PC-9 (cell line): ENCODE measurements around the gene NCLN.

ENCODE experiments used
- EZH2 ChIP-seq: fragments of 200-600 bp; sonication (generic); IDR thresholded peaks from 2 replicates; pipeline ENCODE4 v1.8.0; 2017; ENCODE audit warnings: antibody characterized with exemption, low read depth
- TF ChIP-seq, protein P1 (sequence below): fragments of 200-600 bp; sonication (generic); conservative IDR thresholded peaks from 2 replicates; pipeline ENCODE4 v1.6.1; 2017; ENCODE audit warnings: mixed run types, antibody characterized with exemption, mild to moderate bottlenecking, moderate library complexity

DNA sequence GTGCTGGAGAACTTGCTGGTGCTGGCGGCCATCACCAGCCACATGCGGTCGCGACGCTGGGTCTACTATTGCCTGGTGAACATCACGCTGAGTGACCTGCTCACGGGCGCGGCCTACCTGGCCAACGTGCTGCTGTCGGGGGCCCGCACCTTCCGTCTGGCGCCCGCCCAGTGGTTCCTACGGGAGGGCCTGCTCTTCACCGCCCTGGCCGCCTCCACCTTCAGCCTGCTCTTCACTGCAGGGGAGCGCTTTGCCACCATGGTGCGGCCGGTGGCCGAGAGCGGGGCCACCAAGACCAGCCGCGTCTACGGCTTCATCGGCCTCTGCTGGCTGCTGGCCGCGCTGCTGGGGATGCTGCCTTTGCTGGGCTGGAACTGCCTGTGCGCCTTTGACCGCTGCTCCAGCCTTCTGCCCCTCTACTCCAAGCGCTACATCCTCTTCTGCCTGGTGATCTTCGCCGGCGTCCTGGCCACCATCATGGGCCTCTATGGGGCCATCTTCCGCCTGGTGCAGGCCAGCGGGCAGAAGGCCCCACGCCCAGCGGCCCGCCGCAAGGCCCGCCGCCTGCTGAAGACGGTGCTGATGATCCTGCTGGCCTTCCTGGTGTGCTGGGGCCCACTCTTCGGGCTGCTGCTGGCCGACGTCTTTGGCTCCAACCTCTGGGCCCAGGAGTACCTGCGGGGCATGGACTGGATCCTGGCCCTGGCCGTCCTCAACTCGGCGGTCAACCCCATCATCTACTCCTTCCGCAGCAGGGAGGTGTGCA lies 6.6 kb upstream of the NCLN start:
- TF ChIP-seq, protein P1, sequence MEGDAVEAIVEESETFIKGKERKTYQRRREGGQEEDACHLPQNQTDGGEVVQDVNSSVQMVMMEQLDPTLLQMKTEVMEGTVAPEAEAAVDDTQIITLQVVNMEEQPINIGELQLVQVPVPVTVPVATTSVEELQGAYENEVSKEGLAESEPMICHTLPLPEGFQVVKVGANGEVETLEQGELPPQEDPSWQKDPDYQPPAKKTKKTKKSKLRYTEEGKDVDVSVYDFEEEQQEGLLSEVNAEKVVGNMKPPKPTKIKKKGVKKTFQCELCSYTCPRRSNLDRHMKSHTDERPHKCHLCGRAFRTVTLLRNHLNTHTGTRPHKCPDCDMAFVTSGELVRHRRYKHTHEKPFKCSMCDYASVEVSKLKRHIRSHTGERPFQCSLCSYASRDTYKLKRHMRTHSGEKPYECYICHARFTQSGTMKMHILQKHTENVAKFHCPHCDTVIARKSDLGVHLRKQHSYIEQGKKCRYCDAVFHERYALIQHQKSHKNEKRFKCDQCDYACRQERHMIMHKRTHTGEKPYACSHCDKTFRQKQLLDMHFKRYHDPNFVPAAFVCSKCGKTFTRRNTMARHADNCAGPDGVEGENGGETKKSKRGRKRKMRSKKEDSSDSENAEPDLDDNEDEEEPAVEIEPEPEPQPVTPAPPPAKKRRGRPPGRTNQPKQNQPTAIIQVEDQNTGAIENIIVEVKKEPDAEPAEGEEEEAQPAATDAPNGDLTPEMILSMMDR: no peak
- no peak for TF ChIP-seq EZH2
